DMS114 treated with DMSO at 0.1 percent for 48 hours (cell line): Measurements from ENCODE around the gene PAX4.
A peak's percentile ranks its signal among the peaks of the same experiment; 100 is the strongest.

Experiments used
- DNase-seq: peaks from one replicate; lab custom pipeline; 2025; ENCODE audit not compliant: unreplicated experiment; lab: John Stamatoyannopoulos, UW

Gene PAX4

DNA sequence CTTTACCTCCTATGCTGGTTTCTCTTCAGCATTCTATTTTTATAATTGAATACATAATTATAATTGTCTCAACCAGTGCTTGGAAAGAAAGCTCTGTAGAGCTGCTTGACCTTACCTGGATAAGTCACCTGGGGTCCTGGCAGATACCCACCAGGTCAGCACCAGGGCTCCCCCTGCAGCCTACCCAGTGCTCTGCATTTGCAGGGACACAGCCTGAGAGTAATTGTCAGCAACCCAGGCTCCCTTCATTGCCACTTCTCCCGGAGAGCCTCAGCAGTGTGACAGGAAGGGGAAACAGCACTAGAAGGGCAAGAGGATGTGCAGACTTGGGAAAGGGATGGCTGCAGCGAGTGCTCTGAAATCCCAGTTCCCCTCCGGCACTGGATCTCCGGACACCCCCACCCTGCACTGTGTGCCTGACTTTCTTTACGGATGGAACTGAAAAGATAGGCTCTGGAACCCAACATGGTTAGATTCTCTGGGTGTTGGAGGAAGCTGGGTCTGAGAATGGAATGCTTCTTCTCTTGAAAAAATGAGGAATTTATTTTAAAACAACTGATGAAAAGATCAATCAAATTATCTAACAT lies 11.4 kb upstream of the PAX4 start:
- no peak for DNase-seq

GRCh38 chr7:127628445-127628844 lies 10.5 kb upstream of the PAX4 start:
- no peak for DNase-seq

GRCh38 chr7:127625331-127625730 lies 7.4 kb upstream of the PAX4 start:
- no peak for DNase-seq

DNA sequence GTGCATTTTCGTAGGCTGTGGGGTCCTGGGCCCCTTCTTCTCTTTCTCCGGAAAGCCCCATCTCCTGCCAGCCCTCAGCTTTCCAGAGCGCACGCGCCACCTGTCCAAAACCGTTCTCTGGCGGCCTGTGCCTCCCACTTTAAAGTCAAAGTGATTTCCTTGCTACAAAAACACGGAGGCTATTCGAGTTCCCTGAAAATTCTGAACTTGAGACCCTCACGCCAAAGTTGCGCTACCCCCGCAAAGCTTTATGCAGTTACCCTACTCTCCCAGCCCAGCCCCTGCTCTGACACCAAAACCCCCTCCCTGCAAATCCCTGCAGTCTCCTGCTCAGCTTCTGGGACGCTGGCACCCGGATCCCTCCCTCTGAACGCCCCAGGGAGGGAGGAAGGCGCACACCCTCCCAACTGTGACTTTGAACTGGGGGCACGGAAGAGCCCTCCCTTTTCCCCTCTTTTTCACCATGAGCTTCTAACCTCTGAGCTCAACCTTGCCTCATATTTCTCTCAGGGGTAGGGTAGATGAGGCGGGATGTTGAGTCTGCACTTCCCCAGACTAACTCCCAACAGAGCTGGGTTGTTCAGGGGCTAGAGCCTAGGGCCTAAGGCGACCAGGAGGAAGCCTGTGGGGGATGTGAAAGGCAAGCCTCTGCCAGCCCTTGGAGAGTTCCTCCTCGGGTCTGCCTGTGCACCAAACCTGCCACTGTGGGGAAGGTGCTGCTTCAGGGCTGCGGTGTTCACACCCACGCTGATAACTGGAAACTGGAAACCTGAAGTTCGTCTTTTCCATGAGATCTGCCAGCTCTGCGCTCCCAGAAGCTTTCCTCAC lies 2.7 kb upstream of the PAX4 start:
- DNase-seq: no peak

- DNase-seq: no peak
These were observed 1.9 kb upstream of the PAX4 start for GRCh38 chr7:127619681-127620405.

DNA sequence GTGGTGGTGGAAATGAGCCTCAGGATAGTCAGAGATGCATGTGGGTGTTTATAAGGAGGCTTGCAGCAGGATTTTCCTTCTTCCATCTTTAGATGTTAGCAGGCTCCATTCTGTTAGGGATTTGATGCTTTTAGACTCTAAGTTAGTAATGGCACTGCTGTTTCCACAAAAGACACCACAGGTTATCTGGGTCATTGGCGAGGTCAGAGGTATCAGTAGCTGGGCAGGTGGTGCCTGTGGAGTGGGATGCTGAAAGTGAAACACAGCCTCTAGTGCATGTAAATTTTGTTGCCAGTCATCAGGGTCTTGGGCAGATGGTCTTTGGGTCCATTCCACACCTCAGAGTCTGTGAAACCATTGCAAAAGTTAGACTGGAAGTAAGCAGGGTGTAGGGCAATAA lies 833 bp upstream of the PAX4 start:
- DNase-seq: no peak

DNA sequence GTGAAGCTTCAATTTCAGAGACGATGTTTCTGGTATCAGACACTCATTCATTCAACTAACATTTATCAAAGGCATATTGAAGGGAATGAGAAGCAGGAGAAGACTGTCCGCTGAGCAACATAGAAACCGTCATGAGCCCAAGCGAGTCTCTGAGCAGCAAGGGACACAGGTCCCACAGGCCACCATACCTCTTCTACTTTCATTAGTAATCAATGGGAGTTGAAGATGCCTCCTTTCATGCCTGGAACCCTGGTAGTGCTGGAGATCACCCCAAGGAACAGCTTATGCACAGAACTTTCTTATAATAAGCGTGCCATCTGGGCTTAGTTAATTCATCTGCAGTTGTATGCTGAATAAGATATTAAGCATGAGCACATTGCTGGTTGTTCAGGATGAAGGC lies 1.2 kb downstream of the PAX4 start:
- DNase-seq: no peak

DNA sequence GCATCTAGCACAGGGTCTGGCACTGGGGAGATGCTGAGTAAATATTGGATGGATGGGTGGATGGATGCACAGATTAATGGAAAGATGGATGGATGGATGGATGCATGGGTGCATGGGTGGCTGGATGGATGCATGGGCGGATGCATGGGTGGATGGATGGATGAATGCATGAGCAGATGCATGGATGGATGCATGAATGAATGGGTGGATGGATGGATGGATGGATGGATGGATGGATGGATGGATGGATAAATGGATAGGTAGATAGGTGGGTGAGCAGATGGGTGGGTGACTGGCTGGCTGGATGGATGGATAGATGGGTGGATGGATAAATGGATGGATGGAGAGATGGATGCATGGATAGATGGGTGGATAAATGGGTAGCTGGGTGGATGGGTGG lies 5.7 kb downstream of the PAX4 start:
- DNase-seq: no peak

GRCh38 chr7:127609297-127609696 lies 8.6 kb downstream of the PAX4 start:
- no peak for DNase-seq

DNA sequence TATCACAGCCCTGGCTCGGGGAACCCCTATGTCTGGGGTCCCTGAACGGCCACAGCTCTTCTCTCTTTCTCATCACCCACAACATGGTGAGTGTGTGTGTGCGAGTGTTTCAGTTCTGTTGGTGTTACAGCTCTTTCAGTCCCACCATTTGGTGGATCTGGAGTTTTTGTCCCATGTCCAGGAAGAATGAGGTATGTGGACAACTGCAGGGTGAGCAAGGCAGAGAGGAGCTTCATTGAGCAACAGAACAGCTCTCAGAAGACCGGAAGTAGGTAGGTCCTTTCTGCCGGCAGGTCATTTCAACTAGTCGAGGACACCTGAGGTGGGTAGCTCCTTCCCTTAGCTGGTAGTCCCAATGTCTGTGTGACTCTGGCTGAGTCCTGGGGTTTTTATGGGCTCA lies 9.5 kb downstream of the PAX4 start:
- no peak for DNase-seq

DNA sequence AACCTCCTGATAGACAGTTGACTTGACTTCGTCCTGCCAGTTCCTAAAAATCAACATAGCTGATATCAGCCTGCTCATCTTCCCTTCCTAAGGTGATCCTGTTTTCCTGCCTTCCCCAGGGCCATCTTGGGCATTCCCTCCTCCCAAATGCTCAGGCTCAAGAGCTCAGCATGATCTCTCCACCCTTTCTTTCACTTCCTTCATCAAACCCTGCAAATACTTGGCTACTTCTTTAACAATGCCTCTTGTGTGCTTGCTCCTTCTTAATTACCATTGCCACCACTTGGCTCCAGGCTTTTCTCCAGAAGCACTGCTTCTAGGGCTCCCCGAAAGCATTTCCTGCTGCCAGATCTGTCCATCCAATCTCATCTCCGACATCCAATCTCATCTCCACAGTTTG lies 17.1 kb downstream of the PAX4 start:
- DNase-seq: no peak

- no peak for DNase-seq
These were observed 19.6 kb downstream of the PAX4 start for GRCh38 chr7:127598318-127598717.

DNA sequence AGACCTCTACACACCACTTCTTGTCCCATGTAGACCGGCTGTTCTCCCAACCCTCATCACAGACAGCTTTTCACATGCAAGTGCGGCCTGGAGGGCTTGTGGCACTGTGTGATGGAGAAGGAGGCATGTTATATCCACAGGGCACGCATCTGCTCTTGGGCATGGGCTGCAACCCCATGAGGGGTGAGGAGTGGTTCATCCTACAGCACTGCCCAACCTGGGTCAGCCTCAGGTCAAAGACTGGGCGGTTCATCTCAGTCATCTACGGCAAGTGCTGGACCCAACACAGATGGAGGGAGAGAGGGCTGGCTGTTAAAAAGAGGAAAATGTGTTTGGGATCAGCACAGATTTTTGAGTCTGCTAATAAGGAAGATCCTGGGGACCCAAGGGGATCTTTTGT lies 22.2 kb downstream of the PAX4 start:
- DNase-seq: no peak

DNA sequence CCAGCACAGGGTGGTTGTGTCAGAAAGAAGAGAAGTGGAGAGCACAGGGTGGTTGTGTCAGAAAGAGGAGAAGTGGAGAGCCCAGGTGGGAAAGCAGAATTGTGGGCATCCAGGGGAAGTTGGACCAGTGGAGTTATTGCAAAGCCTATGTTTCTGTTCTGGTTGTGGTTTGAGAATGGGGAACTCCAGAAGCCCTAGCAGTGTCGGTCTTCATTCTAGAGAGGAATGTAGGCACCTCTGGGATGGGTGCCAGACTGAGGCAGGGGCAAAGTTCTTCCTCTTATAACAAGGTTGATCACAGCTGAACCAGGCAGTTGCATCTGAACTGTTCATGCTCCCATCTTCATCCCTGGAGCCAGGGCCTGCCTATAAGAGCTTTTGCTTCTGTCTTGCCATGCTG lies 23.5 kb downstream of the PAX4 start:
- DNase-seq: no peak

GRCh38 chr7:127592550-127592949 lies 25.4 kb downstream of the PAX4 start:
- DNase-seq: no peak

DNA sequence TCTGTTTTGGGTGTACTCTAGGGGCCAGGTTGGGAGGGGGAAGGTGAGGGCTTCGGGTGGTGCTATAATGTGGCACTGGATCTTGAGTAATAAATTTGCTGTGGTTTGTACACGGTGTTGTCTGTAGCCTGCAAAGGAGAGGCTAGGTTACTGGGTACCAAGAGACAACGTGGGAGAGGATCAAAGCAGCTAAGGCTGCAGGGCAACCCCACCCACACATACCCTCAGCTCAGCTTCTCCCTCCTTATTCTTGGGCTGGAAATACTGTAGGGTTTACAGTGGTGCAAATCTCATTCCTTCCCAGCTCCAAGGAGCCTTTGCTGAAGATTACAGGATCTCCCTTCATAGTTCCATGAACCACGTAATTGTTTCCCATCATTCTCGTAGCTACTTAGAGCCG lies 26.4 kb downstream of the PAX4 start:
- no peak for DNase-seq

- DNase-seq: no peak
These were observed 26.8 kb downstream of the PAX4 start for GRCh38 chr7:127591189-127591588.

- DNase-seq: no peak
These were observed 28.0 kb downstream of the PAX4 start for GRCh38 chr7:127589896-127590295.

DNA sequence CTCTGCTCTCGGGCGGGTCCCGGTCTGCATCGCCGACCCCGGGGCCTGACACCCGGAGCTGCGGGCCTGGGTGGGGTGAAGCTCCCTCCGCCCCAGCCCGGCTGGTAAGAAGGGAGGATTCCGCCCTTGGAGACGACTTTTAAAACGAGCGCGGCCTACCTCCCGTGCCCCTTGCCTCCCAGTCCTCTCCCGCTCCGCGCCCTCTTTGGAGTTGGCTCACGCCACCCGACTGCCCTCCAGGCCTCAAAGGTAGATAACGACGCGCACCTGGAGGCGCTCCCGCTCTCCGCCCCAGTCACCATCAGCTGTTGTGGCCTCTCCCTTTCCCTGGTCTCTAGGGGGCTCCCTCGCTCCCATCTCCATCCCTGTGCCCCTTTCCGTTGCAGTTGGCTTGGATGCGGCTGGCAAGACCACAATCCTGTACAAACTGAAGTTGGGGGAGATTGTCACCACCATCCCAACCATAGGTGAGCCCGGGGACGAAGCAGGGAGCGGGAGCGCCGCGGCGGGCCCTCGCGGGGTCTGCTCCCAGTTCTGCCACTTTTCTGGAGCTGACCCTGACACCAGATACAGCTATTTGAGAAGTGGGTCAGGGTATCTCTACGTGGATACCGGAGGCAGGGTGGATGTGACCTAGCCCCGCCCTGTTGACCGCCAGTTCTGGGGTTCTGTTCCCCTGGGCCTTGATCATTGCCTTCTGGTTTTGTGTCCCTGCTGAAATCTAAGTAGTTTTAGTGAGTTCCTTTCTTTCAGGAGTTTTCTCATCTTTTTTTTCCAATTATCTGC lies 29.1 kb downstream of the PAX4 start:
- DNase-seq: peak; percentile 15

DNA sequence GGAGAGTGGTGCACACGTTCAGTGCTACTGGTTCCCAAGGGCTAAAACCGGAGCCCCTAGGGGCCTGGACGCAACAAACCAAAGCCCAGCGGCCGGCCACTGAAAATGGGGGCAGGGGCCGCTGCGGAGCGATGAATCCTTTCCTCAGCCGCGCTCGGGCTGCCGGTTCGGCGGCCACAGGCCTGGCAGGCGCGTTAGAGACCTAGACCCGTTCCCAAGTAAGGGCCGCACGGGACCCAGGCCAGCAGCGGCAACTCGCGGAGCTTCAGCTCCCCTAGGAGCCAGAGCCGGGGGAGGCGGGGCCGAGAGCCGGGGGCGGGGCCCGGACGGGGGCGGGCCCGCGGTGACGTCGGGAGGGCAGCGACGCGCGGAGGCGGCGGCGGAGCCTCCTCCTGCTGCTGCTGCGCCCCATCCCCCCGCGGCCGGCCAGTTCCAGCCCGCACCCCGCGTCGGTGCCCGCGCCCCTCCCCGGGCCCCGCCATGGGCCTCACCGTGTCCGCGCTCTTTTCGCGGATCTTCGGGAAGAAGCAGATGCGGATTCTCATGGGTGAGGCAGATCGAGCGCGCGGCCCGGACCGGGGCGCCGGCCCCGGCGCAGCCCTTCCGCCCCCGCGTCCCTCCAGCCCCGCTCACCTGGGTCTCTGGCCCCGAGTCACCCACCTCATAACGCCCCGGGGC lies 29.8 kb downstream of the PAX4 start, which contains the start of gene ARF5:
ARF5 (plus strand) TSS at position 393 of the 678 bp plus-strand sequence; CDS start at position 481, 88 bp downstream.
- peak; percentile 40 for DNase-seq

GRCh38 chr7:127587663-127588018 lies 30.3 kb downstream of the PAX4 start:
- peak; percentile 4 for DNase-seq
